GM18909 (cell line): Measurements from ENCODE around the gene GPATCH8.

Experiments used
- ATAC-seq: cut with Tn5 transposase; IDR thresholded peaks from one replicate; pipeline ENCODE4 v1.9.1; 2021; ENCODE audit warnings: mild to moderate bottlenecking; ENCODE audit not compliant: unreplicated experiment, poor library complexity

The GPATCH8 gene

GRCh38 chr17:44465897-44466296, 37.3 kb downstream of the GPATCH8 start:
- ATAC-seq = no peak

GRCh38 chr17:44465276-44465675, 37.9 kb downstream of the GPATCH8 start:
- ATAC-seq = no peak

GRCh38 chr17:44464037-44464436, 39.2 kb downstream of the GPATCH8 start:
- ATAC-seq = no peak

- no peak for ATAC-seq
These were observed 51.4 kb downstream of the GPATCH8 start for GRCh38 chr17:44451832-44452231.

- ATAC-seq = no peak
These were observed 52.1 kb downstream of the GPATCH8 start for GRCh38 chr17:44451016-44451627.

GRCh38 chr17:44448412-44448811, 54.8 kb downstream of the GPATCH8 start:
- no peak for ATAC-seq

- no peak for ATAC-seq
These were observed 58.5 kb downstream of the GPATCH8 start for GRCh38 chr17:44444735-44445105.

- no peak for ATAC-seq
These were observed 60.4 kb downstream of the GPATCH8 start for GRCh38 chr17:44442806-44443205.

GRCh38 chr17:44439168-44439567, 64.0 kb downstream of the GPATCH8 start:
- ATAC-seq = no peak

GRCh38 chr17:44438636-44439035, 64.6 kb downstream of the GPATCH8 start:
- no peak for ATAC-seq

- no peak for ATAC-seq
These were observed 66.9 kb downstream of the GPATCH8 start for GRCh38 chr17:44436336-44436735.

GRCh38 chr17:44432254-44433157, 70.7 kb downstream of the GPATCH8 start:
- ATAC-seq = no peak

- no peak for ATAC-seq
These were observed 78.3 kb downstream of the GPATCH8 start for GRCh38 chr17:44424828-44425461.

GRCh38 chr17:44417553-44417952, 85.7 kb downstream of the GPATCH8 start:
- ATAC-seq = no peak

- no peak for ATAC-seq
These were observed 86.5 kb downstream of the GPATCH8 start for GRCh38 chr17:44416558-44417289.

- no peak for ATAC-seq
These were observed 88.6 kb downstream of the GPATCH8 start for GRCh38 chr17:44414394-44415155.

GRCh38 chr17:44409309-44410028, 93.7 kb downstream of the GPATCH8 start:
- ATAC-seq = no peak

GRCh38 chr17:44408786-44409185, 94.4 kb downstream of the GPATCH8 start:
- no peak for ATAC-seq

GRCh38 chr17:44402564-44403172, 100.5 kb downstream of the GPATCH8 start:
- peak; percentile 54 for ATAC-seq
